Measurements from ENCODE around the gene GOLGA8J.

GRCh38 chr15:30036036-30036703 is 46.6 kb upstream of the GOLGA8J start:
- TF ChIP-seq, protein P1, sequence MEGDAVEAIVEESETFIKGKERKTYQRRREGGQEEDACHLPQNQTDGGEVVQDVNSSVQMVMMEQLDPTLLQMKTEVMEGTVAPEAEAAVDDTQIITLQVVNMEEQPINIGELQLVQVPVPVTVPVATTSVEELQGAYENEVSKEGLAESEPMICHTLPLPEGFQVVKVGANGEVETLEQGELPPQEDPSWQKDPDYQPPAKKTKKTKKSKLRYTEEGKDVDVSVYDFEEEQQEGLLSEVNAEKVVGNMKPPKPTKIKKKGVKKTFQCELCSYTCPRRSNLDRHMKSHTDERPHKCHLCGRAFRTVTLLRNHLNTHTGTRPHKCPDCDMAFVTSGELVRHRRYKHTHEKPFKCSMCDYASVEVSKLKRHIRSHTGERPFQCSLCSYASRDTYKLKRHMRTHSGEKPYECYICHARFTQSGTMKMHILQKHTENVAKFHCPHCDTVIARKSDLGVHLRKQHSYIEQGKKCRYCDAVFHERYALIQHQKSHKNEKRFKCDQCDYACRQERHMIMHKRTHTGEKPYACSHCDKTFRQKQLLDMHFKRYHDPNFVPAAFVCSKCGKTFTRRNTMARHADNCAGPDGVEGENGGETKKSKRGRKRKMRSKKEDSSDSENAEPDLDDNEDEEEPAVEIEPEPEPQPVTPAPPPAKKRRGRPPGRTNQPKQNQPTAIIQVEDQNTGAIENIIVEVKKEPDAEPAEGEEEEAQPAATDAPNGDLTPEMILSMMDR (IDR thresholded peaks at IDR 0.05) = no peak
- TF ChIP-seq POLR2AphosphoS5 (IDR thresholded peaks at IDR 0.05) (no peak), POLR2A (IDR thresholded peaks at IDR 0.05) (no peak), EP300 (IDR thresholded peaks at IDR 0.05; ENCODE audit: low read depth) (no peak)

All from transverse colon (tissue), 4 donors.